Nephron (organoid): Measurements from ENCODE around the gene IZUMO1R.

ENCODE experiments used
- H3K27ac Mint-ChIP-seq, 3 experiments: 2 replicates each; pipeline ENCODE4 v1.8.0; 2020; ENCODE audit warnings: mixed read lengths in 3 of 3, mild to moderate bottlenecking in 2 of 3, moderate library complexity in 1 of 3
- H3K27me3 Mint-ChIP-seq: 2 replicates; pipeline ENCODE4 v1.8.0; 2021; ENCODE audit warnings: low read depth, mild to moderate bottlenecking, moderate library complexity, mixed read lengths
- H3K36me3 Mint-ChIP-seq: 2 replicates; pipeline ENCODE4 v1.8.0; 2020; ENCODE audit warnings: low read depth, mixed read lengths
- H3K4me1 Mint-ChIP-seq: 2 replicates; pipeline ENCODE4 v1.8.0; 2020; ENCODE audit warnings: mixed read lengths
- H3K4me3 Mint-ChIP-seq, 3 experiments: 2 replicates each; pipeline ENCODE4 v1.8.0; 2020; ENCODE audit warnings: mild to moderate bottlenecking in 3 of 3, mixed read lengths in 3 of 3, moderate library complexity in 2 of 3
- H3K9me3 Mint-ChIP-seq: 2 replicates; pipeline ENCODE4 v1.8.0; 2020; ENCODE audit warnings: mixed read lengths
- TF ChIP-seq, protein P1 (sequence below), 3 experiments: fragments of 200-600 bp; sonication (generic); IDR thresholded peaks; one replicate each; pipeline ENCODE4 v1.5.0; 2021; ENCODE audit warnings: antibody characterized with exemption in 3 of 3; ENCODE audit not compliant: unreplicated experiment in 3 of 3

The IZUMO1R gene

DNA sequence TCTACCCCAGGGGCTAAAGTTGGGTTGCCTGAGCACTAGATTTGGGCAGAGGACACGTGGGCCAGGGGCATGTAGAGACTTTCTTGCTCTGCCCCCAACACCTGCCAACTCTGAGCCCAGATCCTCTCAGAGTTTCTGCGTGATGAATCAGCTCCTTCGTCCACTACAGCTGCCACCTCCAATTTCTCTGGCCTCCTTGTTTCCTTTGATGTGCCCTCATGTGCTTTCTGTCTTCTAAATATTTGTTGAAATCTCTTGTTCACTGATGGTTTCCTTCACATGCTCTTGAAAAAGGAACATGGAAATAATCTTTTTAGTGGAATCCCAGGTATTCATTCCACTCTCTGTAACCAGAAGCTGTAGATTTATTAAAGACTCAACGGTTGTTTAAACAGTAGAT lies 8.0 kb downstream of the IZUMO1R start:
- peaks cover 11% of the 10 kb centered on the region for H3K4me1 Mint-ChIP-seq
- TF ChIP-seq, protein P1, sequence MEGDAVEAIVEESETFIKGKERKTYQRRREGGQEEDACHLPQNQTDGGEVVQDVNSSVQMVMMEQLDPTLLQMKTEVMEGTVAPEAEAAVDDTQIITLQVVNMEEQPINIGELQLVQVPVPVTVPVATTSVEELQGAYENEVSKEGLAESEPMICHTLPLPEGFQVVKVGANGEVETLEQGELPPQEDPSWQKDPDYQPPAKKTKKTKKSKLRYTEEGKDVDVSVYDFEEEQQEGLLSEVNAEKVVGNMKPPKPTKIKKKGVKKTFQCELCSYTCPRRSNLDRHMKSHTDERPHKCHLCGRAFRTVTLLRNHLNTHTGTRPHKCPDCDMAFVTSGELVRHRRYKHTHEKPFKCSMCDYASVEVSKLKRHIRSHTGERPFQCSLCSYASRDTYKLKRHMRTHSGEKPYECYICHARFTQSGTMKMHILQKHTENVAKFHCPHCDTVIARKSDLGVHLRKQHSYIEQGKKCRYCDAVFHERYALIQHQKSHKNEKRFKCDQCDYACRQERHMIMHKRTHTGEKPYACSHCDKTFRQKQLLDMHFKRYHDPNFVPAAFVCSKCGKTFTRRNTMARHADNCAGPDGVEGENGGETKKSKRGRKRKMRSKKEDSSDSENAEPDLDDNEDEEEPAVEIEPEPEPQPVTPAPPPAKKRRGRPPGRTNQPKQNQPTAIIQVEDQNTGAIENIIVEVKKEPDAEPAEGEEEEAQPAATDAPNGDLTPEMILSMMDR (IDR thresholded peaks at IDR 0.05; ENCODE audit: unreplicated experiment in 3 of 3), result no peak
- no peaks in the 10 kb centered on the region for H3K36me3 Mint-ChIP-seq
- no peak overlapping the region for H3K4me3 Mint-ChIP-seq
- no peaks in the 10 kb centered on the region for H3K9me3 Mint-ChIP-seq
- H3K27me3 Mint-ChIP-seq, result peaks cover 9% of the 10 kb centered on the region
- H3K27ac Mint-ChIP-seq, result no peak overlapping the region

DNA sequence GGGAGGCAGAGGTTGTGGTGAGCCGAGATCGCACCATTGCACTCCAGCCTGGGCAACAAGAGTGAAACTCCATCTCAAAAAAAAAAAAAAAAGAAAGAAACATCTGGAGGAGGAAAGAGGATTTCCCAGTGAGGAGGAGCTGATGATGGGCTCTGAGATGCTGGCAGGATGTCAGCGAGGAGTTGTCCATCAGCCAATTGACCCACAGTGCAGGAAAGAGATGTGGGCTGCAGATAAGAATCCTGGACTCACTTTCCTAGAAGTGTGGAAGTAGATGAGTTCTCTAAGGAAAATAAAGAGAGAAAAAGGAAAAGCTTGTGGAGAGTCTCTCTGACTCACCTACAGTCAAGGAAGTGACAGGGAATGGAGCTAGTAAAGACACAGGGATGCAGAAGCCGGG lies 9.7 kb downstream of the IZUMO1R start:
- TF ChIP-seq, protein P1 (IDR thresholded peaks at IDR 0.05; ENCODE audit: unreplicated experiment in 3 of 3), result no peak
- Mint-ChIP-seq H3K4me1 (peaks cover 11% of the 10 kb centered on the region), H3K4me3 (no peak overlapping the region), H3K27me3 (peaks cover 9% of the 10 kb centered on the region), H3K27ac (no peak overlapping the region), H3K36me3 (no peaks in the 10 kb centered on the region), H3K9me3 (no peaks in the 10 kb centered on the region)

DNA sequence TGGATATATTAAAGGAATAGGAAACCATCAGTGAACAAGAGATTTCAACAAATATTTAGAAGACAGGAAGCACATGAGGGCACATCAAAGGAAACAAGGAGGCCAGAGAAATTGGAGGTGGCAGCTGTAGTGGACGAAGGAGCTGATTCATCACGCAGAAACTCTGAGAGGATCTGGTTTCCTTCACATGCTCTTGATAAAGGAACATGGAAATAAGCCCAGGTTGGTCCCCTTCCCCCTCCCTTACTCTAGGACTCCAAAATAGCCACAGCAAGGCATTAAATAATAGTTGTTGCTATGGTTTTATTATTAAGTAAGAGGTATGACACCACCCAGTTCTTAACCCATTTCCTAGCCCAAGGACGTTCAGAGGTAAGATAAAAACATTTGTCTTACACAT lies 11.3 kb downstream of the IZUMO1R start:
- Mint-ChIP-seq H3K27me3 (peaks cover 9% of the 10 kb centered on the region), H3K4me3 (no peak overlapping the region), H3K4me1 (peaks cover 3% of the 10 kb centered on the region), H3K27ac (no peak overlapping the region), H3K9me3 (no peaks in the 10 kb centered on the region), H3K36me3 (no peaks in the 10 kb centered on the region)
- TF ChIP-seq, protein P1 (IDR thresholded peaks at IDR 0.05; ENCODE audit: unreplicated experiment in 3 of 3), result no peak

DNA sequence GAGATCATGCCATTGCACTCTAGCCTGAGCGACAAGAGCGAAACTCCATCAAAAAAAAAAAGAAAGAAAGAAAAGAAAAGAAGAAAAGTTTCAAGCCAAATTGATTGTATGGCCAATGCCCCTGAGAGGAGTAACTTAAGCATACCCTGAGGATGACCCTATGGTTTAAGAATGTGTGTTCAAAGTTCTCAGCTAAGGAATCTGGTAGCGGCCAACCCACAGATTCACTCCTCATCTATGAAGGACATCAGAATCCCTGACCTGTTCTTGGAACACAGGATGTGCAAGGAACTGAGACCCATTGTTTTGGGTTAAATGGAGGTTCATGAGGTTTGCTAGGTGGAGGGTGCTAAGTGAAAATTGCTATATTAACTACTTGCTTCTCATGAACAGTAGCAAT lies 18.1 kb downstream of the IZUMO1R start:
- TF ChIP-seq, protein P1 (IDR thresholded peaks at IDR 0.05; ENCODE audit: unreplicated experiment in 3 of 3), result no peak
- Mint-ChIP-seq H3K27ac (no peak overlapping the region), H3K36me3 (no peaks in the 10 kb centered on the region), H3K27me3 (no peaks in the 10 kb centered on the region), H3K4me1 (no peaks in the 10 kb centered on the region), H3K9me3 (peaks cover 9% of the 10 kb centered on the region), H3K4me3 (no peak overlapping the region)

DNA sequence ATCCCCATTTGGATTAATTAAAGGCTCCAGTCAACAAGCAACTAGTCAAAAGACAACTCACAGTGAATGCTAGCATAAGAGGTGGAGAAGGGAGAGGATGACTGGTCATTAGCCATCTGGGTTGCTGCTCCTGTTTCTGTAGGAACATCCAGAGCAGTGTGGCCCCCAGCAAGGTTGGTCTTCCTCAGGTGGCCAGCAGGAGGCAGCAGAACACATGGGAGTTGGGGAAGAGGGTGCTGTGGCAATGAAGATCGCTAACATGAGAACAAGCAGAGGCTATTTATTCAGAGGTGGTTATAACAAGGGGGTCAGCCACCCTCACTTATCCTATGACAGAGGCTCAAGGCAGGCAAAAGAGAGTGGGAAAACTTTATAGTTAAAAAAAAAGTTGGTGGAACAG lies 21.3 kb downstream of the IZUMO1R start:
- TF ChIP-seq, protein P1 (IDR thresholded peaks at IDR 0.05; ENCODE audit: unreplicated experiment in 3 of 3), result peak in 1 of 3 experiments; percentile 12
- Mint-ChIP-seq H3K27ac (no peak overlapping the region), H3K27me3 (no peaks in the 10 kb centered on the region)

DNA sequence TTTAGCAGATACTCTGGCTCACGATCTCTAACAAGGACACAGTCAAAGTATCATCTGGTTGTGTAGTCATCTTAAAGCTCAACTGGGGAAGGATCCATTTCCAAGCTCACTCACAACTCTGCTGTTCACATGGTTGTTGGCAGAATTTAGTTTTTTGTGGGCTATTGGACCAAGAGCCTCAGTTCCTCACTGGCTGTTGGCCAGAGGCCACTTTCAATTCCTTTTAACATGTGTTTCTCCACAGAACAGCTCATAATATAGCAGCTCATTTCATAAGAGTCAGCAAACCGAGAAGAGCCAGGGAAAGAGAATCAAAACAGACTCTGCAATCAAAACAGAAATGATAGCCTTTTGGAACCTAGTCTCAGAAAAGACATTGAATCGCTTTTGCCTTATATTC lies 22.6 kb downstream of the IZUMO1R start:
- Mint-ChIP-seq H3K4me3 (no peak overlapping the region), H3K27me3 (no peaks in the 10 kb centered on the region), H3K4me1 (no peaks in the 10 kb centered on the region), H3K27ac (no peak overlapping the region), H3K36me3 (no peaks in the 10 kb centered on the region), H3K9me3 (peaks cover 9% of the 10 kb centered on the region)
- TF ChIP-seq, protein P1 (IDR thresholded peaks at IDR 0.05; ENCODE audit: unreplicated experiment in 3 of 3), result no peak

More for the DNA sequence above, 21.3 kb downstream of the IZUMO1R start:
- H3K36me3 Mint-ChIP-seq, result no peaks in the 10 kb centered on the region
- H3K9me3 Mint-ChIP-seq, result peaks cover 9% of the 10 kb centered on the region
- no peak overlapping the region for H3K4me3 Mint-ChIP-seq
- no peaks in the 10 kb centered on the region for H3K4me1 Mint-ChIP-seq
